Neuron (in vitro differentiated cells): ENCODE data around the gene PAPSS2.
"Not testable (repeated sequence)": the region's sequence is repeated elsewhere in the genome, so short reads cannot be mapped to it uniquely, and the experiment has no call there.

ENCODE experiments used
- H2AFZ ChIP-seq: one replicate; pipeline ENCODE4 v1.6.1; 2013; ENCODE audit warnings: low read depth, mild to moderate bottlenecking, inconsistent platforms, low read length, moderate library complexity
- H3K27me3 ChIP-seq: one replicate; pipeline ENCODE4 v1.6.1; 2013; ENCODE audit warnings: low read length; ENCODE audit not compliant: insufficient read depth
- H3K36me3 ChIP-seq: one replicate; pipeline ENCODE4 v1.6.1; 2013; ENCODE audit warnings: low read length; ENCODE audit not compliant: insufficient read depth
- H3K4me1 ChIP-seq: one replicate; pipeline ENCODE4 v1.6.1; 2013; ENCODE audit warnings: low read length; ENCODE audit not compliant: insufficient read depth
- H3K4me3 ChIP-seq: 2 replicates; pipeline ENCODE4 v1.5.1; 2013; ENCODE audit warnings: mild to moderate bottlenecking, low read length, moderate library complexity
- H3K9me3 ChIP-seq: one replicate; pipeline ENCODE4 v1.6.1; 2013; ENCODE audit warnings: low read length

Gene PAPSS2

GRCh38 chr10:87630171-87630570 lies 29.5 kb upstream of the PAPSS2 start:
- Histone ChIP-seq H3K4me1 (peaks cover 2% of the 10 kb centered on the region), H3K4me3 (no peak overlapping the region), H3K36me3 (no peaks in the 10 kb centered on the region), H2AFZ (no peak overlapping the region), H3K27me3 (no peaks in the 10 kb centered on the region), H3K9me3 (no peaks in the 10 kb centered on the region)

- Histone ChIP-seq H3K27me3 (no peaks in the 10 kb centered on the region), H3K4me1 (peaks cover 2% of the 10 kb centered on the region), H3K36me3 (no peaks in the 10 kb centered on the region), H2AFZ (no peak overlapping the region), H3K4me3 (no peak overlapping the region), H3K9me3 (no peaks in the 10 kb centered on the region)
Measured at GRCh38 chr10:87632454-87632853, 27.2 kb upstream of the PAPSS2 start.

- Histone ChIP-seq H2AFZ (no peak overlapping the region), H3K9me3 (no peaks in the 10 kb centered on the region), H3K36me3 (no peaks in the 10 kb centered on the region), H3K4me1 (no peaks in the 10 kb centered on the region), H3K27me3 (no peaks in the 10 kb centered on the region), H3K4me3 (no peak overlapping the region)
Measured at GRCh38 chr10:87634311-87634710, 25.4 kb upstream of the PAPSS2 start.

DNA sequence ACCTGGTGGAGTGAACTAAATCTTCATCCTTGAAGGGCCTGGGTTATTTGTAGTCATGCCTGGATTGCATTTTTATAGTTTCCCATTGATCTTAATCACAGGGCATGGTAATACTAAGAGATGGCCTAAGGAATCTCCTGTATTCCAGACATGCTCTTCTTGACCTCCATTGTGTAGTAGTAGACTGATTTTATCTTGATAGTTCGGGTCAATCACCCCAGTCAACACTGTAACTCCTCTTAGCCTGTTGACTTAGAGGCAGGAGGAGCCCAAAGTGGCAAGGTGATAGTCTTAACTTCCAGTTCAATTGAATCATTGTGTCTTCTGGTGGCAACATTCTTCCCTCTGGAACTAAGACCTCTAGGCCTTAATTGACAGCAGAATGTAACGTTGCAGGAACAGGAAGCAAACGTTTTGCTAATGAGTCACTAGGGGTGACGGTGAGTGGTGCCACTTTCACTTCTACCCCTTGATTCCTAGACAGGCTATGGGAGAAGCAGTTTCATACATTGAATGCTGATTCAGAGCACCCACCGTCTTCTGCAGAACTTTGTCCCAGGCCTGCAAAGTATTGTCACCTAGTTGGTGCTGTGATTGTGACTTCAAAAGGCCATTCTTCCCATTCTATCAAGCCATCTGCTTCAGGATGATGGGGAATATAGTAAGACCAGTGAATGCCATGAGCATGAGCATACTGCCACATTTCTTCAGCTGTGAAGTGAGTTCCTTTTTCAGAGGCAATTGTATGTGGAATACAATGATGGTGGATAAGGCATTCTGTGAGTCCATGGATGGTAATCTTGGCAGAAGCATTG lies 24.0 kb upstream of the PAPSS2 start:
- Histone ChIP-seq H3K4me1 (no peaks in the 10 kb centered on the region), H3K4me3 (no peak overlapping the region), H2AFZ (no peak overlapping the region), H3K36me3 (no peaks in the 10 kb centered on the region), H3K9me3 (no peaks in the 10 kb centered on the region), H3K27me3 (no peaks in the 10 kb centered on the region)

DNA sequence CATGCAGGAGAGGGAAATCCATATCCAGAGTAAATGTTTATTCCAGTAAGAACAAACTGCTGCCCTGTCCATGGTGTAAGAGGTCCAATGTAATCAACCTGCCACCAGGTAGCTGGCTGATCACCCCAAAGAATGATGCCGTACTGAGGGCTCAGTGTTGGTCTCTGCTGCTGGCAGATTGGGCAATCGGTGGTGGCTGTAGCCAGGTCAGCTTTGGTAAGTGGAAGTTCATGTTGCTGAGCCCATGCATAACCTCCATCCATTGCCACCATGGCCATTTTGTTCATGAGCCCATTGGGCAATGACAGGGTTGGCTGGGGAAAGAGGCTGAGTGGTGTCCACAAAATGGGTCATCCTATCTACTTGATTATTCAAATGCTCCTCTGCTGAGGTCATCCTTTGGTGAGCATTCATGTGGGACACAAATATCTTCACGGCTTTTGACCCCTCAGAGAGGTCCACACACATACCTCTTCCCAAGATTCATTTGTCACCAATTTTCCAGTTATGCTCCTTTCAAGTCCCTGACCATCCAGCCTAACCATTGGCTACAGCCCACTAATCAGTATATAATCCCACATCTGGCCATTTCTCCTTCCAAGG lies 23.3 kb upstream of the PAPSS2 start:
- H3K27me3 ChIP-seq = no peaks in the 10 kb centered on the region
- H3K4me3 ChIP-seq = no peak overlapping the region
- H3K36me3 ChIP-seq = no peaks in the 10 kb centered on the region
- no peak overlapping the region for H2AFZ ChIP-seq
- no peaks in the 10 kb centered on the region for H3K9me3 ChIP-seq
- no peaks in the 10 kb centered on the region for H3K4me1 ChIP-seq

DNA sequence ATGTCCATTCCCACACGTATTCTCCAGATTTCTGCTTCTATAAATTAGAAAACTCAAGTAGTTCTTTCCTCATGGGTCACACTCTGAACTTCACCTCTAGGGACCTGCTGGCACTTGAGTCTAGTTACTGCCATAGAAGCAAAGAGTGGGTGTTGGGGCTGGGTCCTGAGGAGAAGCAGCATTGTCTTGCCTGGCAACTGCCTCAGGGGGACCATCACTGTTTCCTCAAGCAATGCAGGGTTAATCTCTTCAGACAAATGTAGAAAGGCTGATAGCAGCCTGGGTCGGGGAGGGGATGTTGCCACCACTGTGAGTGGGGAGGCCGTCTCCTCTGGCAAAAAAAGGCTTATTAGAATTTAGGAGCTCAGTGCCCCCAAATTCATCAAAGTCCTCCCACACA lies 20.2 kb upstream of the PAPSS2 start:
- no peak overlapping the region for H2AFZ ChIP-seq
- H3K4me3 ChIP-seq = no peak overlapping the region
- H3K27me3 ChIP-seq = no peaks in the 10 kb centered on the region
- no peaks in the 10 kb centered on the region for H3K9me3 ChIP-seq
- H3K36me3 ChIP-seq = no peaks in the 10 kb centered on the region
- H3K4me1 ChIP-seq = peaks cover 6% of the 10 kb centered on the region

GRCh38 chr10:87640043-87640442 lies 19.6 kb upstream of the PAPSS2 start:
- Histone ChIP-seq H3K4me3 (no peak overlapping the region), H3K9me3 (no peaks in the 10 kb centered on the region), H3K4me1 (peaks cover 6% of the 10 kb centered on the region), H3K27me3 (no peaks in the 10 kb centered on the region), H2AFZ (no peak overlapping the region), H3K36me3 (no peaks in the 10 kb centered on the region)

DNA sequence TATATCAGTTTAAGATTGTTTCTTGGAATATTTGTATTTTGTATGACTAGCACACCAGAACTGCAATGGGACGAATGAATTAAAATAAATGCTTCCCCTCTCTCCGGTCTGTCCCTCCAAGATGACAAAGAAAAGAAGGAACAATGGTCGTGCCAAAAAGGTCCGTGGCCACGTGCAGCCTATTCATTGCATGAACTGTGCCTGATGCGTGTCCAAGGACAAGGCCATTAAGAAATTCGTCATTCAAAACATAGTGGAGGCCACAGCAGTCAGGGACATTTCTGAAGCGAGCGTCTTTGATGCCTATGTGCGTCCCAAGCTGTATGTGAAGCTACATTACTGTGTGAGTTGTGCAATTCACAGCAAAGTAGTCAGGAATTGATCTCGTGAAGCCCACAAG lies 17.2 kb upstream of the PAPSS2 start:
- Histone ChIP-seq H3K36me3 (no peaks in the 10 kb centered on the region), H3K4me3 (no peak overlapping the region), H2AFZ (no peak overlapping the region), H3K27me3 (no peaks in the 10 kb centered on the region), H3K9me3 (no peaks in the 10 kb centered on the region), H3K4me1 (peaks cover 6% of the 10 kb centered on the region)

GRCh38 chr10:87642988-87643387 lies 16.7 kb upstream of the PAPSS2 start:
- Histone ChIP-seq H3K36me3 (no peaks in the 10 kb centered on the region), H2AFZ (no peak overlapping the region)

DNA sequence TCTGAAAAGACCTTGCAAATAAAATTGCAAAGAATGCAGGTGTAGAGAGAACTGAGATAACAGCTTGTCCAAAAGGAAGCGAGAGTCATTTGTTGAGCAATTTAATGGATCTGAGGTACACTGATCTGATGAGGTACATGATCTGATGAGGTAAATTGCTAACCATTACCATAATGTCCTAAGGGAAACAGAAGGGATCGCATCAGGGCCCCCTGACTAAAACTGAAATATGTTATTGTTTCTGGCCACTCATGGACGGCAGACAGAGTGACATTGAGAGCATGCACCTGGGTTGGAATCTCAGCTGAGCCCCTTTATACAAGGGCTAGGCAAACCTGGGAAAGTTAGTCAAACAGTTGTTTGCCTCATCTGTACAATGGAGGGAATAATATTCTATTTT lies 15.8 kb upstream of the PAPSS2 start:
- H3K36me3 ChIP-seq = no peaks in the 10 kb centered on the region
- H3K4me1 ChIP-seq = peaks cover 6% of the 10 kb centered on the region
- no peak overlapping the region for H2AFZ ChIP-seq
- no peak overlapping the region for H3K4me3 ChIP-seq
- H3K9me3 ChIP-seq = no peaks in the 10 kb centered on the region
- no peaks in the 10 kb centered on the region for H3K27me3 ChIP-seq

More at GRCh38 chr10:87642988-87643387, 16.7 kb upstream of the PAPSS2 start:
- Histone ChIP-seq H3K27me3 (no peaks in the 10 kb centered on the region), H3K9me3 (no peaks in the 10 kb centered on the region), H3K4me3 (no peak overlapping the region), H3K4me1 (peaks cover 6% of the 10 kb centered on the region)

GRCh38 chr10:87644500-87644899 lies 15.2 kb upstream of the PAPSS2 start:
- H3K36me3 ChIP-seq, H3K4me3 ChIP-seq, H3K9me3 ChIP-seq, H3K27me3 ChIP-seq, H3K4me1 ChIP-seq, H2AFZ ChIP-seq: not testable (repeated sequence)

GRCh38 chr10:87646192-87646909 lies 13.3 kb upstream of the PAPSS2 start:
- Histone ChIP-seq H2AFZ (no peak overlapping the region), H3K4me1 (peaks cover 6% of the 10 kb centered on the region), H3K36me3 (no peaks in the 10 kb centered on the region), H3K9me3 (no peaks in the 10 kb centered on the region), H3K4me3 (no peak overlapping the region), H3K27me3 (no peaks in the 10 kb centered on the region)

DNA sequence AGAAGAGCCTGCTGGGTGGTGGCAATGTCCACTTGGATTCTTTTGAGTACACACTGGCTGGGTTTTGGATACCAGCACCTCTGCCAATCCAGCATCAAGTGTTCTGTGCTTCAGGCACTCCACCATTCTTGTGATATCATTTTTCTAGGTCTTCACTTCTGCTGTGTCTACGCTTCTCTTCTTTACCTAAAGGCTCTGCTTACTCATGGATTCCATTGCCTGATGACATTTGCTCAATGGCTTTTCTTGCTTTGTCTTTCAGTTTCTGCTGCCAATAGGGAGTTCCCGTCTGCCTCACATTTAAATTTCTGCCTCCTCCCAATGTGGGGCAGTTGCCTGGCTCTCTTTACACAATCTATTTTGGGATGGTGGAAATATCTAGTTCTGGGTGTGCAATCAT lies 12.7 kb upstream of the PAPSS2 start:
- Histone ChIP-seq H3K4me1 (peaks cover 6% of the 10 kb centered on the region), H3K36me3 (no peaks in the 10 kb centered on the region), H3K27me3 (no peaks in the 10 kb centered on the region), H3K9me3 (no peaks in the 10 kb centered on the region), H3K4me3 (no peak overlapping the region), H2AFZ (no peak overlapping the region)
